GM12875 (cell line): Measurements from ENCODE around the gene NTHL1.

Experiments
- H3K4me3 ChIP-seq: one replicate; pipeline ENCODE4 v1.5.1; 2011; ENCODE audit warnings: low read depth, low read length, control low read depth
- CTCF ChIP-seq: IDR thresholded peaks from 2 replicates; pipeline ENCODE4 v1.5.1; 2011; ENCODE audit warnings: low read depth, mild to moderate bottlenecking, control low read depth, inconsistent platforms, low read length, moderate library complexity, borderline replicate concordance; ENCODE audit not compliant: insufficient read depth

NTHL1 gene

DNA sequence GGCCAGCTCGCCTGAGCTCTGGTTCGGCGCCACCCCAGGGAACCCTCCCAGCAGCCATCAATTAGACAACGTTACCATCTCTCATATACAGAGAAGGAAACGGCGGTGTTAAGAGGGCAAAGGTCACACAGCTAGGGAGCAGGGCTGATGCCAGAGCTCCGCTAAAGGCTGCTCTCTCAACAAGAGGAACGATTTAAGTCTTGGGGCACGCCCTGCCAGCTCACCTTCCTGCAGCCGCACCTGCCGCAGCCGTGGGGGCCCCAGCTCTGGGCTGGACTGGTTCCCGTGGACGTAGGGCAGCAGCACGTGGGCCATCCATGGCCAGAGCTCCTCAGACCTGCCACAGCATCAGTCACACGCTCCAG, 44.6 kb upstream of the NTHL1 start:
- H3K4me3 ChIP-seq = no peak overlapping the region
- TF ChIP-seq CTCF = no peak

DNA sequence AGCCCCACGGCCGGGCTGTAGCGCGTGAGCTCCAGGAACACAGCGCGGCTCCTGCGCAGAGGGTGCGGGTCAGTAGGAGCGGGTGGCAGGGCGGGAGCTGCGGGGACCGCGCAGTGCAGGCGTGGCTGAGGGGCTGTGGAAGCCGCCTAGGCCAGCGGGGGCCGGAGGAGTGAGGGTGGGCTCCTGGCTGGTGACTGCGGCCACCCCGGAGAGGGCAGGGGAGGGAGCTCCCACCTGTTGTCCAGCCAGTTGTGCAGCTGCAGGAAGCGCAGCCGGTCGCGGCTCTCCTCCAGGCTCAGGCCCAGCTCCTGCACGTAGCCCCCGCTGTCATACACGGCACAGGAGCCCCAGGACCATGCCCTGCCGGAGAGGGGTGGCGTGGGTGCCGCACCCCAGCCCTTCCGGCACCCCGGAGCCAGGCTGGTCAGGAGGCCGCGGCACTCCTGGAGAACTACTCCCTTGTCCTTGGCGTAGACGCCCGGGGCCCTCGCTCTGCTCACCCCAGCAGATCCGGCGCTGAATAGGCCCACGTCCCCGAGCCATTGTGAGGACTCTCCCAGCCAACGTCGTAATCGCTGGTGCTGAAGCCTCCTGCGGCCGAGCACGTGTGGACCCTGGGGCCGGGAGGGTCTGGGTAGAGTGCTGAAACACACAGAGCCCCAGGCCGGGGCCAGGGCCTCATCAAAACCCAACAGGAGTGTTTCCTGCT, 44.1 kb upstream of the NTHL1 start:
- no peak for TF ChIP-seq CTCF
- H3K4me3 ChIP-seq = no peak overlapping the region

GRCh38 chr16:2090777-2091546, 43.3 kb upstream of the NTHL1 start:
- TF ChIP-seq CTCF = no peak
- no peak overlapping the region for H3K4me3 ChIP-seq

- no peak overlapping the region for H3K4me3 ChIP-seq
- no peak for TF ChIP-seq CTCF
Measured at GRCh38 chr16:2090481-2090776, 42.8 kb upstream of the NTHL1 start.

DNA sequence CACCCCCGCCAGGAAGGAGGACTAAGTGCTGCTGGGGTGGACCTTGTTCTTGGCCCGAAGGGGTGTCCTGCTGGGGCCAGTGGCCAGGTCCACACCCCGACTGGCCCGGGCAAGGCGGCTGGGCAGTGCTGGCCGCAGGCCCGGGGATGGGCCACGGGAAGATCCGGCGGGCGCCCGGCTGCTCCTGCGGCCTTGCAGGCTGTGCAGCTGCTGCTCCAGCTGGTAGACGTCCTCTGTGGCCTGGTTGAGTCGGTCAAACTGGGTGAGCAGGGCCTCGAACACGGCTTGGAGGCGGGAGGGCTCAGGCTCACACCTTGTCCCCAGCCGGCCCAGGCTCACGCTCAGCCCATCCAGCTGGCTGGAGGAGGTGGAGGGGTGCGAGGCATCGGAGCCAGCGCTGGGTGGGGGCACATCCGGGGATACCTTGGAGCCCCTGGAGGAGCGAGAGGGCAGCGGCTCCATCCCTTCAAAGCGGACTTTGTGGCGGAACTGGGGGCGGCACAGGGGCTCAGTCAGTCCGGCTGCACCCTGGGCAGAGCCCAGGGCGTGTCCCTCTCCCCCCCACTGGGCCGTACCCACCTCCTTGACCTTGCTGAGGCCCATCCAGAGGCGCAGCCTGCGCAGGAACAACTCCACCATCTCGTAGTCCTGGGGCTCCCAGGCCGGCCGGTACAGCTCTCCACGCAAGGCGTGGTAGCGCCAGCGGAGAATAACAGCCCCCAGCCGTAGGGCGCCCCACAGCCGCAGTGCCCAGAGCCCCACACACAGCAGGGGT, 42.3 kb upstream of the NTHL1 start:
- H3K4me3 ChIP-seq = no peak overlapping the region
- TF ChIP-seq CTCF = no peak

GRCh38 chr16:2088759-2089358, 41.2 kb upstream of the NTHL1 start:
- no peak for TF ChIP-seq CTCF
- no peak overlapping the region for H3K4me3 ChIP-seq
